Stimulated activated memory B cell treated with anti-CD40 and anti-IgM and Interleukin-4, amounts not matched to agents 10 μg/mL and 1 μg/mL and 100 μg/mL, for 72 hours (primary cell): Measurements from ENCODE around the gene NRSN2.
"Not testable (repeated sequence)": the region's sequence is repeated elsewhere in the genome, so short reads cannot be mapped to it uniquely, and the experiment has no call there.

Source experiments
- ATAC-seq: fragments of 150-1000 bp; cut with Tn5 transposase; 2 replicates; pipeline ENCODE4 v1.10.0; 2021
- H3K27ac Mint-ChIP-seq: one replicate; pipeline ENCODE4 v1.8.0; 2022; ENCODE audit warnings: mild to moderate bottlenecking, mixed read lengths
- H3K27me3 Mint-ChIP-seq: one replicate; pipeline ENCODE4 v1.8.0; 2022; ENCODE audit warnings: mixed read lengths
- H3K36me3 Mint-ChIP-seq: one replicate; pipeline ENCODE4 v1.8.0; 2022; ENCODE audit warnings: mixed read lengths
- H3K4me1 Mint-ChIP-seq: one replicate; pipeline ENCODE4 v1.8.0; 2022; ENCODE audit warnings: mixed read lengths
- H3K4me3 Mint-ChIP-seq: one replicate; pipeline ENCODE4 v1.8.0; 2022; ENCODE audit warnings: mild to moderate bottlenecking, moderate library complexity, mixed read lengths
- H3K9me3 Mint-ChIP-seq: one replicate; pipeline ENCODE4 v1.8.0; 2022; ENCODE audit warnings: mixed read lengths

Gene NRSN2

GRCh38 chr20:373171-373890 is 26.4 kb downstream of the NRSN2 start:
- Mint-ChIP-seq H3K4me3 (no peak overlapping the region), H3K27ac (no peak overlapping the region), H3K27me3 (peaks cover 15% of the 10 kb centered on the region), H3K36me3 (no peaks in the 10 kb centered on the region), H3K9me3 (no peaks in the 10 kb centered on the region), H3K4me1 (peaks cover 10% of the 10 kb centered on the region)
- ATAC-seq: no peak

- peaks cover 10% of the 10 kb centered on the region for H3K4me1 Mint-ChIP-seq
- no peaks in the 10 kb centered on the region for H3K27me3 Mint-ChIP-seq
- no peaks in the 10 kb centered on the region for H3K36me3 Mint-ChIP-seq
- no peak overlapping the region for H3K4me3 Mint-ChIP-seq
- no peak overlapping the region for H3K27ac Mint-ChIP-seq
- no peak for ATAC-seq
- H3K9me3 Mint-ChIP-seq: no peaks in the 10 kb centered on the region
These were observed 28.5 kb downstream of the NRSN2 start for GRCh38 chr20:375265-375889.

GRCh38 chr20:376089-376488 is 29.2 kb downstream of the NRSN2 start:
- no peaks in the 10 kb centered on the region for H3K9me3 Mint-ChIP-seq
- ATAC-seq: no peak
- no peak overlapping the region for H3K27ac Mint-ChIP-seq
- H3K27me3 Mint-ChIP-seq: no peaks in the 10 kb centered on the region
- H3K4me3 Mint-ChIP-seq: no peak overlapping the region
- peaks cover 10% of the 10 kb centered on the region for H3K4me1 Mint-ChIP-seq
- no peaks in the 10 kb centered on the region for H3K36me3 Mint-ChIP-seq

- Mint-ChIP-seq H3K36me3 (no peaks in the 10 kb centered on the region), H3K4me1 (peaks cover 10% of the 10 kb centered on the region), H3K27ac (no peak overlapping the region), H3K4me3 (no peak overlapping the region), H3K9me3 (no peaks in the 10 kb centered on the region), H3K27me3 (no peaks in the 10 kb centered on the region)
- ATAC-seq: no peak
These were observed 29.8 kb downstream of the NRSN2 start for GRCh38 chr20:376750-377149.

GRCh38 chr20:377578-377977 is 30.7 kb downstream of the NRSN2 start:
- not testable (repeated sequence) for ATAC-seq, H3K27me3 Mint-ChIP-seq, H3K27ac Mint-ChIP-seq, H3K4me3 Mint-ChIP-seq, H3K36me3 Mint-ChIP-seq, H3K4me1 Mint-ChIP-seq, H3K9me3 Mint-ChIP-seq

GRCh38 chr20:378961-379336 is 32.0 kb downstream of the NRSN2 start:
- Mint-ChIP-seq H3K9me3 (no peaks in the 10 kb centered on the region), H3K27me3 (no peaks in the 10 kb centered on the region), H3K27ac (no peak overlapping the region), H3K4me1 (peaks cover 20% of the 10 kb centered on the region), H3K36me3 (no peaks in the 10 kb centered on the region), H3K4me3 (no peak overlapping the region)
- no peak for ATAC-seq

- no peaks in the 10 kb centered on the region for H3K9me3 Mint-ChIP-seq
- H3K4me3 Mint-ChIP-seq: peak overlapping the region; percentile 85
- peaks cover 22% of the 10 kb centered on the region for H3K4me1 Mint-ChIP-seq
- H3K36me3 Mint-ChIP-seq: no peaks in the 10 kb centered on the region
- peak; percentile 75 for ATAC-seq
- H3K27ac Mint-ChIP-seq: peak overlapping the region; percentile 93
- no peaks in the 10 kb centered on the region for H3K27me3 Mint-ChIP-seq
These were observed 34.1 kb downstream of the NRSN2 start for GRCh38 chr20:380763-381580.

- H3K4me3 Mint-ChIP-seq: peak overlapping the region; percentile 85
- H3K27me3 Mint-ChIP-seq: no peaks in the 10 kb centered on the region
- H3K27ac Mint-ChIP-seq: peak overlapping the region; percentile 93
- no peaks in the 10 kb centered on the region for H3K9me3 Mint-ChIP-seq
- H3K36me3 Mint-ChIP-seq: no peaks in the 10 kb centered on the region
- peak; percentile 87 for ATAC-seq
- peaks cover 22% of the 10 kb centered on the region for H3K4me1 Mint-ChIP-seq
These were observed 34.8 kb downstream of the NRSN2 start for GRCh38 chr20:381581-382290.

GRCh38 chr20:382291-383115 is 35.6 kb downstream of the NRSN2 start:
- no peaks in the 10 kb centered on the region for H3K27me3 Mint-ChIP-seq
- H3K4me3 Mint-ChIP-seq: peak overlapping the region; percentile 85
- peaks cover 2% of the 10 kb centered on the region for H3K36me3 Mint-ChIP-seq
- H3K9me3 Mint-ChIP-seq: no peaks in the 10 kb centered on the region
- ATAC-seq: peak; percentile 1
- peak overlapping the region; percentile 93 for H3K27ac Mint-ChIP-seq
- peaks cover 22% of the 10 kb centered on the region for H3K4me1 Mint-ChIP-seq

GRCh38 chr20:383889-384288 is 37.0 kb downstream of the NRSN2 start:
- H3K4me3 Mint-ChIP-seq: no peak overlapping the region
- H3K27ac Mint-ChIP-seq: no peak overlapping the region
- peaks cover 16% of the 10 kb centered on the region for H3K36me3 Mint-ChIP-seq

GRCh38 chr20:384723-385122 is 37.8 kb downstream of the NRSN2 start:
- Mint-ChIP-seq H3K4me1 (peaks cover 27% of the 10 kb centered on the region), H3K4me3 (no peak overlapping the region), H3K27ac (no peak overlapping the region), H3K9me3 (no peaks in the 10 kb centered on the region), H3K36me3 (peaks cover 21% of the 10 kb centered on the region), H3K27me3 (no peaks in the 10 kb centered on the region)
- no peak for ATAC-seq

More at GRCh38 chr20:383889-384288, 37.0 kb downstream of the NRSN2 start:
- H3K27me3 Mint-ChIP-seq: no peaks in the 10 kb centered on the region
- no peak for ATAC-seq
- no peaks in the 10 kb centered on the region for H3K9me3 Mint-ChIP-seq
- H3K4me1 Mint-ChIP-seq: peaks cover 27% of the 10 kb centered on the region

- no peak for ATAC-seq
- Mint-ChIP-seq H3K27me3 (no peaks in the 10 kb centered on the region), H3K9me3 (no peaks in the 10 kb centered on the region), H3K36me3 (peaks cover 21% of the 10 kb centered on the region), H3K4me3 (no peak overlapping the region), H3K27ac (no peak overlapping the region), H3K4me1 (peaks cover 27% of the 10 kb centered on the region)
These were observed 38.5 kb downstream of the NRSN2 start for GRCh38 chr20:385448-385847.

- Mint-ChIP-seq H3K36me3 (peaks cover 27% of the 10 kb centered on the region), H3K4me1 (peaks cover 27% of the 10 kb centered on the region)
- H3K9me3 Mint-ChIP-seq, ATAC-seq, H3K27me3 Mint-ChIP-seq, H3K27ac Mint-ChIP-seq, H3K4me3 Mint-ChIP-seq: not testable (repeated sequence)
These were observed 39.7 kb downstream of the NRSN2 start for GRCh38 chr20:386634-387033.

GRCh38 chr20:387520-387919 is 40.6 kb downstream of the NRSN2 start:
- H3K4me3 Mint-ChIP-seq: no peak overlapping the region
- H3K27me3 Mint-ChIP-seq: no peaks in the 10 kb centered on the region
- peaks cover 32% of the 10 kb centered on the region for H3K36me3 Mint-ChIP-seq
- no peak for ATAC-seq
- H3K27ac Mint-ChIP-seq: no peak overlapping the region
- peaks cover 21% of the 10 kb centered on the region for H3K4me1 Mint-ChIP-seq
- no peaks in the 10 kb centered on the region for H3K9me3 Mint-ChIP-seq
